GM06990 (cell line): ENCODE data around the gene ATP11A.

Experiments used
- DNase-seq: peaks from one replicate; pipeline ENCODE4 v3.0.0-alpha.2; 2011; ENCODE audit not compliant: insufficient read length; ENCODE audit errors: extremely low read depth
- H3K27me3 ChIP-seq: replicated peaks from 2 replicates; pipeline ENCODE4 v1.6.0; 2011; ENCODE audit warnings: low read length; ENCODE audit not compliant: control insufficient read depth, insufficient read depth
- H3K36me3 ChIP-seq: 2 replicates; pipeline ENCODE4 v1.5.1; 2011; ENCODE audit warnings: low read length; ENCODE audit not compliant: control insufficient read depth, insufficient read depth
- H3K4me3 ChIP-seq: replicated peaks from 2 replicates; pipeline ENCODE4 v1.5.1; 2011; ENCODE audit warnings: low read depth, mild to moderate bottlenecking, control low read depth, low read length
- TF ChIP-seq, protein P1 (sequence below): IDR thresholded peaks from 2 replicates; pipeline ENCODE4 v1.5.1; 2011; ENCODE audit warnings: low read length, control low read depth, mild to moderate bottlenecking, inconsistent platforms; ENCODE audit not compliant: insufficient read depth, poor library complexity, severe bottlenecking

Gene ATP11A

DNA sequence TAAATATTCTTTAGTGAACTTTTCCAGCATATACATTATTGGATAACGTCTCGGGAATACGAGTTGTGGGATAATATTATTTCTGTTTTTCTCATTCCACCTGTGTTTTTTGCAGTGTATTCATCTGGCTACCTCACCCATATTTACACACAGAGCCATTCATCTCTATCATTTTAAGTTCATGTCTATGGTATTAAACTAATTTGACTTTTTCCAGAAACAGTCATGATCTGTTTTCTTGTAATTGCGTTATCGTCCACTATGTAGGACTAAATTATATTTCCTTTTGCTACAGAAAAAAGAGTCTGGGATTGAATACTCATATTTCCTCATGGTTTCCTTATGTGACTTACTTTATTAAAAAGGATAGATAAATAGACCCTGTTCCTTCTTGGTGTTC is 2.7 kb downstream of the ATP11A start:
- no peak for DNase-seq
- no peaks in the 10 kb centered on the region for H3K27me3 ChIP-seq
- TF ChIP-seq, protein P1, sequence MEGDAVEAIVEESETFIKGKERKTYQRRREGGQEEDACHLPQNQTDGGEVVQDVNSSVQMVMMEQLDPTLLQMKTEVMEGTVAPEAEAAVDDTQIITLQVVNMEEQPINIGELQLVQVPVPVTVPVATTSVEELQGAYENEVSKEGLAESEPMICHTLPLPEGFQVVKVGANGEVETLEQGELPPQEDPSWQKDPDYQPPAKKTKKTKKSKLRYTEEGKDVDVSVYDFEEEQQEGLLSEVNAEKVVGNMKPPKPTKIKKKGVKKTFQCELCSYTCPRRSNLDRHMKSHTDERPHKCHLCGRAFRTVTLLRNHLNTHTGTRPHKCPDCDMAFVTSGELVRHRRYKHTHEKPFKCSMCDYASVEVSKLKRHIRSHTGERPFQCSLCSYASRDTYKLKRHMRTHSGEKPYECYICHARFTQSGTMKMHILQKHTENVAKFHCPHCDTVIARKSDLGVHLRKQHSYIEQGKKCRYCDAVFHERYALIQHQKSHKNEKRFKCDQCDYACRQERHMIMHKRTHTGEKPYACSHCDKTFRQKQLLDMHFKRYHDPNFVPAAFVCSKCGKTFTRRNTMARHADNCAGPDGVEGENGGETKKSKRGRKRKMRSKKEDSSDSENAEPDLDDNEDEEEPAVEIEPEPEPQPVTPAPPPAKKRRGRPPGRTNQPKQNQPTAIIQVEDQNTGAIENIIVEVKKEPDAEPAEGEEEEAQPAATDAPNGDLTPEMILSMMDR: no peak
- peaks cover 6% of the 10 kb centered on the region for H3K36me3 ChIP-seq
- peak overlapping the region; percentile 79; the same call in 1 of the 2 replicates for H3K4me3 ChIP-seq

DNA sequence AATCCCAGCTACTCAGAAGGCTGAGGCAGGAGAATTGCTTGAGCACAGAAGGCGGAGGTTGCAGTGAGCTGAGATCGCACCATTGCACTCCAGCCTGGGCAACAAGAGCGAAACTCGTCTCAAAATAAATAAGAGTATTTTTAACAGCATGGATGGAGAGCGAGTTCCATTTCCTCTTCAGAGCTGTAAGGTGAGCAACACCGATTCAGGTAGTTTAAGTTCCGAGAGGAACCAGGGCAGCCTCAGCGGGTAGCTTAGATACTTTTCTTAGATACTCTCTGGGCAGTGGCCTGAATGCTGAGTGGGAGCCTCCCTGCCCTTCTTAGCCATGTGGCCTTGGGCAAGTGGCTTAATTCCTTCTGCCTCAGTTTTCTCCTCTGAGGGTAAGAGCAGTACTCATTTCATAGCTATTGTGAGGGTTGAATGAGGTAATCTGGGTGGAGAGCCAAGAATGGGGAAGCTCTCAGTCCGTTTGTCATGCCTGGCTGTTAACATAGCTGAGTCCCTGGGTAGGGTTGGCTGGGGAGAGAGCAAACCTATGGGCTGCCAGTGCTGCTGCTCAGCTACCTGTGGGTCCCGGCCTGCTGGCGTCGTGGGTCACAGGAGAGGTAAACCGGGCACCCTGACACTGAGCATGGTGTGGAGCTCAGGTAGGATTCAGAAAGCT is 4.1 kb downstream of the ATP11A start:
- Histone ChIP-seq H3K36me3 (peaks cover 6% of the 10 kb centered on the region), H3K27me3 (no peaks in the 10 kb centered on the region), H3K4me3 (peak overlapping the region; percentile 41; the same call in 1 of the 2 replicates)
- TF ChIP-seq, protein P1: no peak
- DNase-seq: no peak

DNA sequence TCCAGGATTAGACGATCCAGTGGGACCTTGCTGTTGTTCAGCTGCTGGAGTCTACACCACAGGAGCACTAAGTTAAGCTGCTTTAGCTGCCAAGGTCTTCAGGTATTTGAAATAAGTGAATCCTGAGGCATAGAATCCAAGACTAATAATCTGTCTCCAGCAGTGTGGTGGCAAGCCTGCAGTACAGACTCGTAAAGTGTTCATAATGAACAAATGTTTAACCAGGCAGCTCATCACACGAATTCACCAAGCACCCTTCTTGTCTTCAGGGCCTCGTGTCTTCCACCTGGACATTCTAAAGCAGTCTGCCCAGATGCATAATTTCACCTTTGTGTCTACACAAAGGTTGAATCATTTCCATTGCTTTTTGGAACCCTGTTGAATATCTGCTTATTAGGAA is 5.3 kb downstream of the ATP11A start:
- TF ChIP-seq, protein P1: no peak
- H3K4me3 ChIP-seq: no peak overlapping the region
- H3K36me3 ChIP-seq: peaks cover 6% of the 10 kb centered on the region

DNA sequence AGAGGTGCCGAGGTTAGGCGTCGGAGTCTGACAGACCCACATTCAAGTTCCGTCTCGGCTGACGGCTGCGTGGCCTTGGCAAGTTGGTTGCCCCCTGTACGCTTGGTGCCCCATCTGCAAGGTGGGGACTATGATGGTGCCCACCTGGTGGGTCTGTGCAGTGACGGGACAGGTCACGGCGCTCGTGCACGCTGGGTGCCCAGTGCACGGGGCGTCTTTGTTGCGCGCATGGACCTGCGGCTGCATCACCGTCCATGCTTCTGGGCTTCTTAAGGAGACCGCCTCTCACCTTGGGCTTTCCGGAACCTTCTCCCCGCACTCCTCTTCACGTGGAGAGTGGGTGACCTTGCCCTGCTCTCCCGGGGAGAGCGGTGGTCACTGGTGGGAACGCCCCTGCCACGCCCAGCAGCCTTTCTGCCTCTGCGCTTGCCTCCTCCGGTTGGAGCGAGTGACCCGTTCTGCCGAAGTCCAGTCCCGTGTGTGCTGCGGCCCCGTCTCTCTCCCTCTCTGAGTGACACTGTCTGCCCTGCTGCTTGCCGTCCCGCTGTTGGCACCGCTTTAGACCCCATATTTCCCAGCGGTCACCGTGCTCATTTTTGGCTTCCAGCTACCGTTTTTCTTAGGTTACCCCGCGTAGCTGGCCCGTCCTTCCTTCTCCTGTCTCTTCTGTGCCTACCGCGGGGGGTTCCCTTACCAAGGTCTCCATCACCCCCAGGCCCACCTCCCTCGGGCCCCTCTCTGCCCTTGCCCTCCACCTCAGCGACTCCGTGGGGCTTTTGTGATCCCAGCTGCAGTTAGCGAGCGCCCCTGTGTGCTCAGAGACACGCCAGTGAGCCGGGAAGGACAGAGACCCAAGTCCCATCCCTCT is 6.4 kb downstream of the ATP11A start:
- Histone ChIP-seq H3K4me3 (no peak overlapping the region), H3K27me3 (no peaks in the 10 kb centered on the region), H3K36me3 (peaks cover 6% of the 10 kb centered on the region)
- TF ChIP-seq, protein P1: no peak
- DNase-seq: no peak

More for the DNA sequence above, 5.3 kb downstream of the ATP11A start:
- no peaks in the 10 kb centered on the region for H3K27me3 ChIP-seq
- no peak for DNase-seq

DNA sequence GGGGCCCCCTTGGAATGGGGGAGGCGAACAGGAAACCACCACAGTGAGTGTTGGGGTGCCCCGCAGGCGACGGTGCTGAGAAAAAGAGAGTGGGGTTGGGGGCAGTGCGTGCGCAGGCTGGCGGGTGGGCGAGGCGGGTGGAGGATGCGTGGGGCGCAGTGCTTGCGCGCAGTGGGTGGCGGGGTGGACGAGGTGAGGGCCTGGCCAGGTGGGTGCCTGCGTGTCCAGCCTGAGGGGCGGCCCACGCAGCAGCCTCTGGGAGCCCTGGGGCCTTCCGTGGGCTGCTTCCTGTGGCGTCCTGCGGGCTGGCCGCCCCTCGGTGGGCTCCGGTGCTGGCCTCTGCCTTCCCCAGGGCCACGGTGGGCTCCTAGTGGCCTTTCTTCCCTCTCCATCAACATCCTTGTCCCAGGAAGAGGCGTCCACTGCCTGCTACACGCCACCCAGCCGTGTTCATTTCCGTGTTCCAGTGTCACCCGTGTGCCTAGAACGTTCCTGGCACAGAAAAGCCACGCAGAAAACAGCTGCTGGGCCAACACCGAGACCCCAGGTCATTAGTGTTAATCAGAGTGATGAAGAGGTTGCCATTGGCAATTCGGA is 7.1 kb downstream of the ATP11A start:
- Histone ChIP-seq H3K36me3 (peaks cover 6% of the 10 kb centered on the region), H3K27me3 (no peaks in the 10 kb centered on the region), H3K4me3 (no peak overlapping the region)
- DNase-seq: no peak
- TF ChIP-seq, protein P1: no peak
